ENCODE data around the gene METTL23. TPM values are rescaled to one million over a fixed set of nuclear protein-coding genes. Genes with fewer than 3 reads are reported as not detected.

Gene METTL23
- polyA plus RNA-seq, 1 donor from 2014 or later, result 59.8 TPM

- Histone ChIP-seq H4K20me1 (ENCODE audit: insufficient read depth) (no peaks in the 10 kb centered on the region), H3K27ac (ENCODE audit: low read length) (no peak overlapping the region), H3K4me2 (ENCODE audit: low read length) (no peak overlapping the region), H3K36me3 (ENCODE audit: insufficient read depth, low read length) (no peaks in the 10 kb centered on the region), H3K9me2 (ENCODE audit: insufficient read depth, low read length) (no peaks in the 10 kb centered on the region), H3K79me2 (replicated peaks; ENCODE audit: insufficient read depth, low read length) (no peaks in the 10 kb centered on the region), H3F3A (ENCODE audit: insufficient read depth, low read length, poor library complexity, severe bottlenecking) (no peaks in the 10 kb centered on the region), H3K9ac (ENCODE audit: low read length) (no peak overlapping the region), H3K9me3 (ENCODE audit: low read length) (no peaks in the 10 kb centered on the region), H3K27me3 (ENCODE audit: insufficient read depth, low read depth, low read length) (no peaks in the 10 kb centered on the region), H3K4me3 (ENCODE audit: low read length) (no peak overlapping the region), H2AFZ (ENCODE audit: low read depth, low read length) (no peak overlapping the region)
- TF ChIP-seq POLR2AphosphoS5 (IDR thresholded peaks at IDR 0.05) (no peak), EP300 (conservative IDR thresholded peaks at IDR 0.05; ENCODE audit: poor library complexity, severe bottlenecking) (no peak), RAD21 (conservative IDR thresholded peaks at IDR 0.05) (no peak), CTCF (IDR thresholded peaks at IDR 0.05; ENCODE audit: poor library complexity, severe bottlenecking) (no peak), TAF1 (IDR thresholded peaks at IDR 0.05; ENCODE audit: low read depth) (no peak), MXI1 (conservative IDR thresholded peaks at IDR 0.05; ENCODE audit: poor library complexity, severe bottlenecking) (no peak), SMC3 (conservative IDR thresholded peaks at IDR 0.05; ENCODE audit: poor library complexity) (no peak), EZH2 (IDR thresholded peaks at IDR 0.05; ENCODE audit: borderline replicate concordance, insufficient read depth, low read length, poor library complexity, severe bottlenecking) (no peak), REST (IDR thresholded peaks at IDR 0.05; ENCODE audit: borderline replicate concordance) (no peak)
Measured at GRCh38 chr17:76751416-76751993, 24.9 kb downstream of the METTL23 start.

- no peak overlapping the region for H3K4me2 ChIP-seq (ENCODE audit: low read length)
- H3K27me3 ChIP-seq (ENCODE audit: insufficient read depth, low read depth, low read length), result no peaks in the 10 kb centered on the region
- no peak for TF ChIP-seq CTCF (IDR thresholded peaks at IDR 0.05; ENCODE audit: poor library complexity, severe bottlenecking)
- no peak for TF ChIP-seq POLR2AphosphoS5 (IDR thresholded peaks at IDR 0.05)
- TF ChIP-seq REST (IDR thresholded peaks at IDR 0.05; ENCODE audit: borderline replicate concordance), result no peak
- no peak for TF ChIP-seq MXI1 (conservative IDR thresholded peaks at IDR 0.05; ENCODE audit: poor library complexity, severe bottlenecking)
- TF ChIP-seq TAF1 (IDR thresholded peaks at IDR 0.05; ENCODE audit: low read depth), result no peak
- TF ChIP-seq RAD21 (conservative IDR thresholded peaks at IDR 0.05), result no peak
- no peak for TF ChIP-seq EP300 (conservative IDR thresholded peaks at IDR 0.05; ENCODE audit: poor library complexity, severe bottlenecking)
- TF ChIP-seq EZH2 (IDR thresholded peaks at IDR 0.05; ENCODE audit: borderline replicate concordance, insufficient read depth, low read length, poor library complexity, severe bottlenecking), result no peak
- TF ChIP-seq SMC3 (conservative IDR thresholded peaks at IDR 0.05; ENCODE audit: poor library complexity), result no peak
- no peak overlapping the region for H3K27ac ChIP-seq (ENCODE audit: low read length)
- H3K9ac ChIP-seq (ENCODE audit: low read length), result no peak overlapping the region
- H3K36me3 ChIP-seq (ENCODE audit: insufficient read depth, low read length), result no peaks in the 10 kb centered on the region
- H4K20me1 ChIP-seq (ENCODE audit: insufficient read depth), result no peaks in the 10 kb centered on the region
- H3K9me3 ChIP-seq (ENCODE audit: low read length), result no peaks in the 10 kb centered on the region
- H3F3A ChIP-seq (ENCODE audit: insufficient read depth, low read length, poor library complexity, severe bottlenecking), result no peaks in the 10 kb centered on the region
- H3K4me3 ChIP-seq (ENCODE audit: low read length), result no peak overlapping the region
- no peaks in the 10 kb centered on the region for H3K9me2 ChIP-seq (ENCODE audit: insufficient read depth, low read length)
- H2AFZ ChIP-seq (ENCODE audit: low read depth, low read length), result no peak overlapping the region
- no peaks in the 10 kb centered on the region for H3K79me2 ChIP-seq (replicated peaks; ENCODE audit: insufficient read depth, low read length)
Measured at GRCh38 chr17:76752006-76752405, 25.4 kb downstream of the METTL23 start.
